Large intestine (tissue), 3 donors: Measurements from ENCODE around the gene NSL1. TPM values are rescaled to one million over a fixed set of nuclear protein-coding genes. Genes with fewer than 3 reads are reported as not detected.
"Not testable (repeated sequence)": the region's sequence is repeated elsewhere in the genome, so short reads cannot be mapped to it uniquely, and the experiment has no call there.

ENCODE experiments used
- DNase-seq, 2 donors: peaks; one replicate each; pipeline versions ENCODE4 v3.0.0 to v3.0.0-alpha.2; 2013
- H3K27ac ChIP-seq: one replicate; pipeline ENCODE4 v1.5.1; 2013; ENCODE audit warnings: low read length
- H3K27me3 ChIP-seq: 2 replicates; pipeline ENCODE4 v1.6.1; 2013; ENCODE audit warnings: low read length; ENCODE audit not compliant: control insufficient read depth, insufficient read depth
- H3K36me3 ChIP-seq: 2 replicates; pipeline ENCODE4 v1.6.1; 2013; ENCODE audit warnings: low read length; ENCODE audit not compliant: control insufficient read depth, insufficient read depth
- H3K4me1 ChIP-seq: one replicate; pipeline ENCODE4 v1.6.1; 2013; ENCODE audit warnings: low read length; ENCODE audit not compliant: control insufficient read depth, insufficient read depth
- H3K4me3 ChIP-seq: one replicate; pipeline ENCODE4 v1.5.1; 2013; ENCODE audit warnings: low read length
- H3K9me3 ChIP-seq: one replicate; pipeline ENCODE4 v1.6.1; 2013; ENCODE audit warnings: mild to moderate bottlenecking, low read depth, low read length, moderate library complexity; ENCODE audit not compliant: control insufficient read depth
- WGBS: methylation state at CpG from one replicate; pipeline ENCODE4 v1.1.5; 2013; ENCODE audit warnings: low lambda C conversion rate; ENCODE audit not compliant: insufficient coverage; 5-methylcytosine and 5-hydroxymethylcytosine counted together
- polyA plus RNA-seq: library from polyadenylated mRNA; unstranded; fragments of 120-200 nt; gene quantifications from one replicate; pipeline ENCODE4 v1.2.1, GENCODE V29; 2013

Gene NSL1
- polyA plus RNA-seq, 1 donor = 34.6 TPM

GRCh38 chr1:212712451-212713303 is 78.9 kb downstream of the NSL1 start:
- Histone ChIP-seq H3K4me3 (no peak overlapping the region), H3K9me3 (no peaks in the 10 kb centered on the region), H3K4me1 (no peaks in the 10 kb centered on the region), H3K27ac (no peak overlapping the region), H3K36me3 (no peaks in the 10 kb centered on the region), H3K27me3 (peaks cover 4% of the 10 kb centered on the region)
- DNase-seq = no peak
- WGBS = no CpG with 5 or more reads among the region's 4 CpGs

GRCh38 chr1:212711974-212712373 is 79.6 kb downstream of the NSL1 start:
- H3K9me3 ChIP-seq, H3K27ac ChIP-seq, H3K36me3 ChIP-seq, H3K4me3 ChIP-seq, H3K27me3 ChIP-seq, DNase-seq, H3K4me1 ChIP-seq: not testable (repeated sequence)
- no CpG with 5 or more reads among the region's 8 CpGs for WGBS

- no peak for DNase-seq
- WGBS = 67% methylated on average over 4 of the region's 6 CpGs
- Histone ChIP-seq H3K9me3 (no peaks in the 10 kb centered on the region), H3K4me1 (no peaks in the 10 kb centered on the region), H3K27ac (no peak overlapping the region), H3K4me3 (no peak overlapping the region), H3K36me3 (no peaks in the 10 kb centered on the region), H3K27me3 (peaks cover 4% of the 10 kb centered on the region)
Observed at GRCh38 chr1:212710566-212710965, 81.0 kb downstream of the NSL1 start.

- Histone ChIP-seq H3K27me3 (peaks cover 34% of the 10 kb centered on the region), H3K27ac (no peak overlapping the region), H3K36me3 (no peaks in the 10 kb centered on the region), H3K4me3 (no peak overlapping the region), H3K4me1 (peaks cover 19% of the 10 kb centered on the region), H3K9me3 (peaks cover 6% of the 10 kb centered on the region)
- 93% methylated on average over 5 of the region's 9 CpGs for WGBS
- no peak for DNase-seq
Observed at GRCh38 chr1:212703991-212704564, 87.5 kb downstream of the NSL1 start.

- peaks cover 6% of the 10 kb centered on the region for H3K9me3 ChIP-seq
- DNase-seq = no peak
- no peak overlapping the region for H3K27ac ChIP-seq
- H3K27me3 ChIP-seq = peaks cover 46% of the 10 kb centered on the region
- no peaks in the 10 kb centered on the region for H3K36me3 ChIP-seq
- no CpG with 5 or more reads among the region's 1 CpG for WGBS
- no peak overlapping the region for H3K4me3 ChIP-seq
- H3K4me1 ChIP-seq = peaks cover 30% of the 10 kb centered on the region
Observed at GRCh38 chr1:212702672-212703071, 88.9 kb downstream of the NSL1 start.

- H3K27me3 ChIP-seq = peaks cover 54% of the 10 kb centered on the region
- WGBS = no CpG with 5 or more reads among the region's 1 CpG
- H3K4me1 ChIP-seq = peaks cover 30% of the 10 kb centered on the region
- no peak overlapping the region for H3K4me3 ChIP-seq
- H3K9me3 ChIP-seq = peaks cover 6% of the 10 kb centered on the region
- DNase-seq = no peak
- no peak overlapping the region for H3K27ac ChIP-seq
- no peaks in the 10 kb centered on the region for H3K36me3 ChIP-seq
Observed at GRCh38 chr1:212701910-212702309, 89.7 kb downstream of the NSL1 start.

- no CpG with 5 or more reads among the region's 27 CpGs for WGBS
- peak overlapping the region; percentile 38 for H3K4me3 ChIP-seq
- H3K27me3 ChIP-seq = peaks cover 61% of the 10 kb centered on the region
- H3K9me3 ChIP-seq = peaks cover 6% of the 10 kb centered on the region
- H3K4me1 ChIP-seq = peaks cover 30% of the 10 kb centered on the region
- peak in 1 of 2 donors; percentile 49 for DNase-seq
- no peak overlapping the region for H3K27ac ChIP-seq
- no peaks in the 10 kb centered on the region for H3K36me3 ChIP-seq
Observed at GRCh38 chr1:212700892-212701819, 90.4 kb downstream of the NSL1 start.

- H3K27ac ChIP-seq = no peak overlapping the region
- DNase-seq = peak in 1 of 2 donors; percentile 41
- peaks cover 30% of the 10 kb centered on the region for H3K4me1 ChIP-seq
- peaks cover 6% of the 10 kb centered on the region for H3K9me3 ChIP-seq
- H3K27me3 ChIP-seq = peaks cover 69% of the 10 kb centered on the region
- no peaks in the 10 kb centered on the region for H3K36me3 ChIP-seq
- peak overlapping the region; percentile 38 for H3K4me3 ChIP-seq
- WGBS = no CpG with 5 or more reads among the region's 56 CpGs
Observed at GRCh38 chr1:212700223-212700891, 91.2 kb downstream of the NSL1 start.

GRCh38 chr1:212699625-212700222 is 91.9 kb downstream of the NSL1 start, which contains the start of gene BATF3:
Gene BATF3, minus strand, starts transcription at chr1:212699840. Its CDS starts 78 bp downstream, at chr1:212699762.
- peak; percentile 37 to 66 for DNase-seq
- Histone ChIP-seq H3K9me3 (peaks cover 6% of the 10 kb centered on the region), H3K27ac (no peak within 1 kb of the TSS), H3K4me3 (peak within 1 kb of the TSS; percentile 38), H3K4me1 (peaks cover 30% of the 10 kb centered on the region), H3K36me3 (no peaks in the 10 kb centered on the region), H3K27me3 (peaks cover 72% of the 10 kb centered on the region)
- no CpG with 5 or more reads among the region's 79 CpGs for WGBS
